GM23338 (cell line): ENCODE results near the gene MKRN1. TPM values are rescaled to one million over a fixed set of nuclear protein-coding genes. Genes with fewer than 3 reads are reported as not detected.

Experiments
- ATAC-seq: fragments of 200-7000 bp; cut with Tn5 transposase; 3 replicates; pipeline ENCODE4 v1.9.1; 2020
- DNase-seq: peaks from one replicate; pipeline ENCODE4 v3.0.0-alpha.2; 2015; ENCODE audit warnings: low spot score
- H2AFZ ChIP-seq: fragments of 200-600 bp; sonication (generic); 2 replicates; pipeline ENCODE4 v1.8.0; 2016; ENCODE audit warnings: antibody characterized with exemption, mild to moderate bottlenecking, moderate library complexity
- H3F3A ChIP-seq: fragments of 200-600 bp; sonication (generic); replicated peaks from 2 replicates; pipeline ENCODE4 v1.8.0; 2017; ENCODE audit warnings: antibody characterized with exemption, mixed run types, low read depth
- H3K27ac ChIP-seq: fragments of 200-600 bp; sonication (generic); 2 replicates; pipeline ENCODE4 v1.6.1; 2016; ENCODE audit warnings: low read depth
- H3K27me3 ChIP-seq: fragments of 200-600 bp; sonication (generic); 2 replicates; pipeline ENCODE4 v1.8.0; 2016; ENCODE audit warnings: mild to moderate bottlenecking, mixed run types, moderate library complexity; ENCODE audit not compliant: insufficient read depth
- H3K36me3 ChIP-seq: fragments of 200-600 bp; sonication (generic); 2 replicates; pipeline ENCODE4 v1.8.0; 2016; ENCODE audit warnings: mild to moderate bottlenecking; ENCODE audit not compliant: insufficient read depth
- H3K4me1 ChIP-seq: fragments of 200-600 bp; sonication (generic); 2 replicates; pipeline ENCODE4 v1.8.0; 2016; ENCODE audit warnings: mild to moderate bottlenecking, moderate library complexity; ENCODE audit not compliant: insufficient read depth
- H3K4me2 ChIP-seq: fragments of 200-600 bp; sonication (generic); 2 replicates; pipeline ENCODE4 v1.7.1; 2017; ENCODE audit warnings: mixed run types
- H3K4me3 ChIP-seq: fragments of 200-600 bp; sonication (generic); 2 replicates; pipeline ENCODE4 v1.6.1; 2016; ENCODE audit warnings: mixed run types
- H3K79me2 ChIP-seq: fragments of 200-600 bp; sonication (generic); replicated peaks from 2 replicates; pipeline ENCODE4 v1.8.0; 2017; ENCODE audit warnings: mild to moderate bottlenecking; ENCODE audit not compliant: insufficient read depth
- H3K9me2 ChIP-seq: fragments of 200-600 bp; sonication (generic); 2 replicates; pipeline ENCODE4 v1.8.0; 2017; ENCODE audit not compliant: insufficient read depth
- H4K20me1 ChIP-seq: fragments of 200-600 bp; sonication (generic); replicated peaks from 2 replicates; pipeline ENCODE4 v1.8.0; 2017; ENCODE audit warnings: mild to moderate bottlenecking; ENCODE audit not compliant: insufficient read depth
- H3K27ac Mint-ChIP-seq: 2 replicates; pipeline ENCODE4 v1.8.0; 2020; ENCODE audit warnings: inconsistent platforms, mild to moderate bottlenecking, moderate library complexity, mixed read lengths
- H3K27me3 Mint-ChIP-seq: 3 replicates; pipeline ENCODE4 v1.8.0; 2022; ENCODE audit warnings: low read depth, mild to moderate bottlenecking, moderate library complexity, mixed read lengths, inconsistent platforms; ENCODE audit not compliant: insufficient read depth, poor library complexity
- H3K36me3 Mint-ChIP-seq: 3 replicates; pipeline ENCODE4 v1.8.0; 2021; ENCODE audit warnings: low read depth, mild to moderate bottlenecking, inconsistent platforms, moderate library complexity, mixed read lengths
- H3K4me1 Mint-ChIP-seq: 3 replicates; pipeline ENCODE4 v1.8.0; 2020; ENCODE audit warnings: mild to moderate bottlenecking, inconsistent platforms, mixed read lengths
- H3K4me3 Mint-ChIP-seq: 3 replicates; pipeline ENCODE4 v1.8.0; 2021; ENCODE audit warnings: moderate library complexity, mild to moderate bottlenecking, inconsistent platforms, mixed read lengths
- H3K9me3 Mint-ChIP-seq: 3 replicates; pipeline ENCODE4 v1.8.0; 2020; ENCODE audit warnings: moderate library complexity, mild to moderate bottlenecking, inconsistent platforms, mixed read lengths
- CREB1 ChIP-seq: fragments of 250-450 bp; sonication (Bioruptor Pico); IDR thresholded peaks from 2 replicates; pipeline ENCODE4 v1.5.0; 2020; ENCODE audit warnings: low read depth, mild to moderate bottlenecking, moderate library complexity
- EZH2 ChIP-seq: fragments of 200-600 bp; sonication (generic); IDR thresholded peaks from one replicate; pipeline ENCODE4 v1.8.0; 2017; ENCODE audit warnings: antibody characterized with exemption, mild to moderate bottlenecking, low read depth; ENCODE audit not compliant: unreplicated experiment
- EZH2phosphoT487 ChIP-seq: fragments of 200-600 bp; sonication (generic); IDR thresholded peaks from one replicate; pipeline ENCODE4 v1.8.1; 2018; ENCODE audit warnings: antibody characterized with exemption; ENCODE audit not compliant: unreplicated experiment
- POLR2AphosphoS5 ChIP-seq: IDR thresholded peaks from 2 replicates; pipeline ENCODE4 v1.6.1; 2016; ENCODE audit warnings: antibody characterized with exemption, low read depth
- STAT1 ChIP-seq: IDR thresholded peaks from one replicate; pipeline ENCODE4 v1.6.1; 2016; ENCODE audit warnings: antibody characterized with exemption; ENCODE audit not compliant: unreplicated experiment
- polyA plus RNA-seq: library from polyadenylated mRNA; unstranded; fragments of >200 nt; fragmentation: Nextera tagmentation; extraction: Ambion mirVana; gene quantifications from 2 replicates; pipeline ENCODE4 v1.2.1, GENCODE V29; 2016
- total RNA-seq: library from RNA; depleted of rRNA; stranded (reverse); fragments of >200 nt; shearing (Covaris generic); gene quantifications from 2 replicates; pipeline ENCODE4 v1.2.3, GENCODE V29; 2014
- TF ChIP-seq, protein P1 (sequence below): fragments of 250-450 bp; sonication (Bioruptor Pico); IDR thresholded peaks from 2 replicates; pipeline ENCODE4 v1.5.0; 2020; ENCODE audit warnings: mild to moderate bottlenecking, moderate library complexity
- TF ChIP-seq, protein P2 (sequence below): IDR thresholded peaks from one replicate; pipeline ENCODE4 v1.6.1; 2018; ENCODE audit warnings: antibody characterized with exemption; ENCODE audit not compliant: unreplicated experiment
- TF ChIP-seq, protein P3 (sequence below), 2 experiments: fragments of 200-600 bp in 1 of 2; sonication (generic) in 1 of 2; conservative IDR thresholded peaks; 2 replicates each; pipeline versions ENCODE4 v1.5.1 to v1.6.1; 2016 to 2017; ENCODE audit warnings: antibody characterized with exemption in 2 of 2, low read depth in 2 of 2, mild to moderate bottlenecking in 2 of 2, moderate library complexity in 1 of 2
- TF ChIP-seq, protein P4 (sequence below): IDR thresholded peaks from 2 replicates; pipeline ENCODE4 v1.6.1; 2016; ENCODE audit warnings: antibody characterized with exemption

Gene MKRN1
- total and polyA plus RNA-seq, 2 experiments from 2014 or later = 65.0 to 86.8 TPM

DNA sequence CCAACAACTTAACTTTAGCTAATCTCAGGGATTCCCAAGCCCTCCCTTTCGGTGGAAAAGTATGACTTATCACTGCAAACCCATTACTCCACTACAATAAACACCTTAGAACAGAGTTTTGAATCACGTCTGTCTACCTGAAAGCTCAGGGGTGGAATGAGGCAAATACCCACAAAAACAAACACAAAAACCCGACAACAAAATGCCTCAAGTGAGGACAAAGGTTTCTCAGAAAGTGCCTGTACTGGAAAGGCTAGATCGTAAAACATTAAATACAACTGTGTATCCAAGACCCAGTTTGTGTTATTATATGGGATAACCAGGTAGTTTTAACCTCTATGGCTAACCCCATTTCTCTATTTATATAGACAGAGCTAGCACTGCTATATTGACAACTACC is 26.0 kb downstream of the MKRN1 start:
- Mint-ChIP-seq H3K36me3 (peaks cover 57% of the 10 kb centered on the region), H3K27me3 (no peaks in the 10 kb centered on the region), H3K4me3 (no peak overlapping the region), H3K27ac (peak overlapping the region; percentile 75), H3K9me3 (no peaks in the 10 kb centered on the region), H3K4me1 (peaks cover 85% of the 10 kb centered on the region)
- peak overlapping the region; percentile 65 for H3K27ac ChIP-seq
- no peak for ATAC-seq
- TF ChIP-seq EZH2phosphoT487 = no peak
- H3F3A ChIP-seq = peaks cover 32% of the 10 kb centered on the region
- peaks cover 40% of the 10 kb centered on the region for H3K79me2 ChIP-seq
- H4K20me1 ChIP-seq = no peaks in the 10 kb centered on the region; the same call in 1 of the 2 replicates
- H2AFZ ChIP-seq = no peak overlapping the region
- H3K9me2 ChIP-seq = no peaks in the 10 kb centered on the region
- no peak overlapping the region for H3K4me3 ChIP-seq
- peaks cover 18% of the 10 kb centered on the region; the same call in 1 of the 2 replicates for H3K36me3 ChIP-seq
- no peak overlapping the region for H3K4me2 ChIP-seq
- no peaks in the 10 kb centered on the region for H3K27me3 ChIP-seq
- H3K4me1 ChIP-seq = peaks cover 67% of the 10 kb centered on the region
- no peak for DNase-seq

DNA sequence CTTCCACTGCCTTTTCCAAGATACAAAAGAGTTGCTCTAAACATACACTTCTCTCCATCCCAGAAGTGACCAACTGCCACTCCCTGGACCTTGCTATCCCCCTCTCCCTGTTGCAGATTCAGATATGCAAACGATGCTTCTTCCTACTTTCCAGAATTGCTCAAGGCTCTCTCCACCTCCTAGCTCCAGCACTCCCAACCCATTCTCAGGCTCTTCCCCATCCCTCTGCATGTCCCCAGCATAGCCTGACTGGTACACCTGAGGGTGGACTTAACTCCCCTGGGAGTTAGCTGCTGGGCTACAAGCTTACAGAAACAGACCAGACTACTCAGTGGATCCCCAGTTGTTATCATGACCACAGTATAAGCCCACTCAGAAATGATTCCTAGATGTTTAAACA is 27.6 kb downstream of the MKRN1 start:
- Histone ChIP-seq H2AFZ (no peak overlapping the region), H3K4me1 (peaks cover 65% of the 10 kb centered on the region), H3K4me3 (no peak overlapping the region), H3K4me2 (peak overlapping the region; percentile 39; the same call in 1 of the 2 replicates), H3F3A (peaks cover 25% of the 10 kb centered on the region), H3K79me2 (peaks cover 29% of the 10 kb centered on the region), H3K36me3 (peaks cover 15% of the 10 kb centered on the region; the same call in 1 of the 2 replicates), H4K20me1 (no peaks in the 10 kb centered on the region; the same call in 1 of the 2 replicates), H3K27ac (no peak overlapping the region), H3K27me3 (no peaks in the 10 kb centered on the region), H3K9me2 (no peaks in the 10 kb centered on the region)
- Mint-ChIP-seq H3K27ac (no peak overlapping the region), H3K4me3 (no peak overlapping the region), H3K27me3 (peaks cover 2% of the 10 kb centered on the region), H3K4me1 (peaks cover 84% of the 10 kb centered on the region), H3K9me3 (no peaks in the 10 kb centered on the region), H3K36me3 (peaks cover 47% of the 10 kb centered on the region)
- DNase-seq (no peak), ATAC-seq (no peak)
- TF ChIP-seq, protein P1, sequence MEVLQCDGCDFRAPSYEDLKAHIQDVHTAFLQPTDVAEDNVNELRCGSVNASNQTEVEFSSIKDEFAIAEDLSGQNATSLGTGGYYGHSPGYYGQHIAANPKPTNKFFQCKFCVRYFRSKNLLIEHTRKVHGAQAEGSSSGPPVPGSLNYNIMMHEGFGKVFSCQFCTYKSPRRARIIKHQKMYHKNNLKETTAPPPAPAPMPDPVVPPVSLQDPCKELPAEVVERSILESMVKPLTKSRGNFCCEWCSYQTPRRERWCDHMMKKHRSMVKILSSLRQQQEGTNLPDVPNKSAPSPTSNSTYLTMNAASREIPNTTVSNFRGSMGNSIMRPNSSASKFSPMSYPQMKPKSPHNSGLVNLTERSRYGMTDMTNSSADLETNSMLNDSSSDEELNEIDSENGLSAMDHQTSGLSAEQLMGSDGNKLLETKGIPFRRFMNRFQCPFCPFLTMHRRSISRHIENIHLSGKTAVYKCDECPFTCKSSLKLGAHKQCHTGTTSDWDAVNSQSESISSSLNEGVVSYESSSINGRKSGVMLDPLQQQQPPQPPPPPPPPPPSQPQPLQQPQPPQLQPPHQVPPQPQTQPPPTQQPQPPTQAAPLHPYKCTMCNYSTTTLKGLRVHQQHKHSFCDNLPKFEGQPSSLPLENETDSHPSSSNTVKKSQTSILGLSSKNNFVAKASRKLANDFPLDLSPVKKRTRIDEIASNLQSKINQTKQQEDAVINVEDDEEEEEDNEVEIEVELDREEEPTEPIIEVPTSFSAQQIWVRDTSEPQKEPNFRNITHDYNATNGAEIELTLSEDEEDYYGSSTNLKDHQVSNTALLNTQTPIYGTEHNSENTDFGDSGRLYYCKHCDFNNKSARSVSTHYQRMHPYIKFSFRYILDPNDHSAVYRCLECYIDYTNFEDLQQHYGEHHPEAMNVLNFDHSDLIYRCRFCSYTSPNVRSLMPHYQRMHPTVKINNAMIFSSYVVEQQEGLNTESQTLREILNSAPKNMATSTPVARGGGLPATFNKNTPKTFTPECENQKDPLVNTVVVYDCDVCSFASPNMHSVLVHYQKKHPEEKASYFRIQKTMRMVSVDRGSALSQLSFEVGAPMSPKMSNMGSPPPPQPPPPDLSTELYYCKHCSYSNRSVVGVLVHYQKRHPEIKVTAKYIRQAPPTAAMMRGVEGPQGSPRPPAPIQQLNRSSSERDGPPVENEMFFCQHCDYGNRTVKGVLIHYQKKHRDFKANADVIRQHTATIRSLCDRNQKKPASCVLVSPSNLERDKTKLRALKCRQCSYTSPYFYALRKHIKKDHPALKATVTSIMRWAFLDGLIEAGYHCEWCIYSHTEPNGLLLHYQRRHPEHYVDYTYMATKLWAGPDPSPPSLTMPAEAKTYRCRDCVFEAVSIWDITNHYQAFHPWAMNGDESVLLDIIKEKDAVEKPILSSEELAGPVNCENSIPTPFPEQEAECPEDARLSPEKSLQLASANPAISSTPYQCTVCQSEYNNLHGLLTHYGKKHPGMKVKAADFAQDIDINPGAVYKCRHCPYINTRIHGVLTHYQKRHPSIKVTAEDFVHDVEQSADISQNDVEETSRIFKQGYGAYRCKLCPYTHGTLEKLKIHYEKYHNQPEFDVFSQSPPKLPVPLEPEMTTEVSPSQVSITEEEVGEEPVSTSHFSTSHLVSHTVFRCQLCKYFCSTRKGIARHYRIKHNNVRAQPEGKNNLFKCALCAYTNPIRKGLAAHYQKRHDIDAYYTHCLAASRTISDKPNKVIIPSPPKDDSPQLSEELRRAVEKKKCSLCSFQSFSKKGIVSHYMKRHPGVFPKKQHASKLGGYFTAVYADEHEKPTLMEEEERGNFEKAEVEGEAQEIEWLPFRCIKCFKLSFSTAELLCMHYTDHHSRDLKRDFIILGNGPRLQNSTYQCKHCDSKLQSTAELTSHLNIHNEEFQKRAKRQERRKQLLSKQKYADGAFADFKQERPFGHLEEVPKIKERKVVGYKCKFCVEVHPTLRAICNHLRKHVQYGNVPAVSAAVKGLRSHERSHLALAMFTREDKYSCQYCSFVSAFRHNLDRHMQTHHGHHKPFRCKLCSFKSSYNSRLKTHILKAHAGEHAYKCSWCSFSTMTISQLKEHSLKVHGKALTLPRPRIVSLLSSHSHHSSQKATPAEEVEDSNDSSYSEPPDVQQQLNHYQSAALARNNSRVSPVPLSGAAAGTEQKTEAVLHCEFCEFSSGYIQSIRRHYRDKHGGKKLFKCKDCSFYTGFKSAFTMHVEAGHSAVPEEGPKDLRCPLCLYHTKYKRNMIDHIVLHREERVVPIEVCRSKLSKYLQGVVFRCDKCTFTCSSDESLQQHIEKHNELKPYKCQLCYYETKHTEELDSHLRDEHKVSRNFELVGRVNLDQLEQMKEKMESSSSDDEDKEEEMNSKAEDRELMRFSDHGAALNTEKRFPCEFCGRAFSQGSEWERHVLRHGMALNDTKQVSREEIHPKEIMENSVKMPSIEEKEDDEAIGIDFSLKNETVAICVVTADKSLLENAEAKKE = no peak
- TF ChIP-seq, protein P2, sequence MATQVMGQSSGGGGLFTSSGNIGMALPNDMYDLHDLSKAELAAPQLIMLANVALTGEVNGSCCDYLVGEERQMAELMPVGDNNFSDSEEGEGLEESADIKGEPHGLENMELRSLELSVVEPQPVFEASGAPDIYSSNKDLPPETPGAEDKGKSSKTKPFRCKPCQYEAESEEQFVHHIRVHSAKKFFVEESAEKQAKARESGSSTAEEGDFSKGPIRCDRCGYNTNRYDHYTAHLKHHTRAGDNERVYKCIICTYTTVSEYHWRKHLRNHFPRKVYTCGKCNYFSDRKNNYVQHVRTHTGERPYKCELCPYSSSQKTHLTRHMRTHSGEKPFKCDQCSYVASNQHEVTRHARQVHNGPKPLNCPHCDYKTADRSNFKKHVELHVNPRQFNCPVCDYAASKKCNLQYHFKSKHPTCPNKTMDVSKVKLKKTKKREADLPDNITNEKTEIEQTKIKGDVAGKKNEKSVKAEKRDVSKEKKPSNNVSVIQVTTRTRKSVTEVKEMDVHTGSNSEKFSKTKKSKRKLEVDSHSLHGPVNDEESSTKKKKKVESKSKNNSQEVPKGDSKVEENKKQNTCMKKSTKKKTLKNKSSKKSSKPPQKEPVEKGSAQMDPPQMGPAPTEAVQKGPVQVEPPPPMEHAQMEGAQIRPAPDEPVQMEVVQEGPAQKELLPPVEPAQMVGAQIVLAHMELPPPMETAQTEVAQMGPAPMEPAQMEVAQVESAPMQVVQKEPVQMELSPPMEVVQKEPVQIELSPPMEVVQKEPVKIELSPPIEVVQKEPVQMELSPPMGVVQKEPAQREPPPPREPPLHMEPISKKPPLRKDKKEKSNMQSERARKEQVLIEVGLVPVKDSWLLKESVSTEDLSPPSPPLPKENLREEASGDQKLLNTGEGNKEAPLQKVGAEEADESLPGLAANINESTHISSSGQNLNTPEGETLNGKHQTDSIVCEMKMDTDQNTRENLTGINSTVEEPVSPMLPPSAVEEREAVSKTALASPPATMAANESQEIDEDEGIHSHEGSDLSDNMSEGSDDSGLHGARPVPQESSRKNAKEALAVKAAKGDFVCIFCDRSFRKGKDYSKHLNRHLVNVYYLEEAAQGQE = no peak
- TF ChIP-seq EZH2 = no peak
- TF ChIP-seq, protein P3, sequence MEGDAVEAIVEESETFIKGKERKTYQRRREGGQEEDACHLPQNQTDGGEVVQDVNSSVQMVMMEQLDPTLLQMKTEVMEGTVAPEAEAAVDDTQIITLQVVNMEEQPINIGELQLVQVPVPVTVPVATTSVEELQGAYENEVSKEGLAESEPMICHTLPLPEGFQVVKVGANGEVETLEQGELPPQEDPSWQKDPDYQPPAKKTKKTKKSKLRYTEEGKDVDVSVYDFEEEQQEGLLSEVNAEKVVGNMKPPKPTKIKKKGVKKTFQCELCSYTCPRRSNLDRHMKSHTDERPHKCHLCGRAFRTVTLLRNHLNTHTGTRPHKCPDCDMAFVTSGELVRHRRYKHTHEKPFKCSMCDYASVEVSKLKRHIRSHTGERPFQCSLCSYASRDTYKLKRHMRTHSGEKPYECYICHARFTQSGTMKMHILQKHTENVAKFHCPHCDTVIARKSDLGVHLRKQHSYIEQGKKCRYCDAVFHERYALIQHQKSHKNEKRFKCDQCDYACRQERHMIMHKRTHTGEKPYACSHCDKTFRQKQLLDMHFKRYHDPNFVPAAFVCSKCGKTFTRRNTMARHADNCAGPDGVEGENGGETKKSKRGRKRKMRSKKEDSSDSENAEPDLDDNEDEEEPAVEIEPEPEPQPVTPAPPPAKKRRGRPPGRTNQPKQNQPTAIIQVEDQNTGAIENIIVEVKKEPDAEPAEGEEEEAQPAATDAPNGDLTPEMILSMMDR (conservative IDR thresholded peaks at IDR 0.05; ENCODE audit: low read depth in 2 of 2) = no peak
- no peak for TF ChIP-seq STAT1
- TF ChIP-seq, protein P4, sequence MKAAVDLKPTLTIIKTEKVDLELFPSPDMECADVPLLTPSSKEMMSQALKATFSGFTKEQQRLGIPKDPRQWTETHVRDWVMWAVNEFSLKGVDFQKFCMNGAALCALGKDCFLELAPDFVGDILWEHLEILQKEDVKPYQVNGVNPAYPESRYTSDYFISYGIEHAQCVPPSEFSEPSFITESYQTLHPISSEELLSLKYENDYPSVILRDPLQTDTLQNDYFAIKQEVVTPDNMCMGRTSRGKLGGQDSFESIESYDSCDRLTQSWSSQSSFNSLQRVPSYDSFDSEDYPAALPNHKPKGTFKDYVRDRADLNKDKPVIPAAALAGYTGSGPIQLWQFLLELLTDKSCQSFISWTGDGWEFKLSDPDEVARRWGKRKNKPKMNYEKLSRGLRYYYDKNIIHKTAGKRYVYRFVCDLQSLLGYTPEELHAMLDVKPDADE = no peak
- no peak for TF ChIP-seq CREB1 (CRISPR knock-in tag)
- no peak for TF ChIP-seq EZH2phosphoT487
- no peak for TF ChIP-seq POLR2AphosphoS5
